Esophagus muscularis mucosa (tissue), 3 donors: ENCODE results near the gene NPTN.

Experiments used
- CTCF ChIP-seq, 3 experiments: fragments of 200-600 bp in 2 of 3; fragments of 450-650 bp in 1 of 3; sonication (generic) in 2 of 3; IDR thresholded peaks; one replicate each; pipeline ENCODE4 v1.5.1; 2017 to 2019; ENCODE audit warnings: antibody characterized with exemption in 3 of 3, mild to moderate bottlenecking in 2 of 3, moderate library complexity in 1 of 3
- EP300 ChIP-seq: sonication (generic); formaldehyde crosslinking; IDR thresholded peaks from one replicate; pipeline ENCODE4 v1.6.1; 2017; ENCODE audit warnings: antibody characterized with exemption

- TF ChIP-seq EP300 (no peak), CTCF (IDR thresholded peaks at IDR 0.05) (no peak)
These were observed 94.5 kb downstream of the NPTN start for GRCh38 chr15:73538563-73539211.
